ENCODE results near the gene HNF4A.

DNA sequence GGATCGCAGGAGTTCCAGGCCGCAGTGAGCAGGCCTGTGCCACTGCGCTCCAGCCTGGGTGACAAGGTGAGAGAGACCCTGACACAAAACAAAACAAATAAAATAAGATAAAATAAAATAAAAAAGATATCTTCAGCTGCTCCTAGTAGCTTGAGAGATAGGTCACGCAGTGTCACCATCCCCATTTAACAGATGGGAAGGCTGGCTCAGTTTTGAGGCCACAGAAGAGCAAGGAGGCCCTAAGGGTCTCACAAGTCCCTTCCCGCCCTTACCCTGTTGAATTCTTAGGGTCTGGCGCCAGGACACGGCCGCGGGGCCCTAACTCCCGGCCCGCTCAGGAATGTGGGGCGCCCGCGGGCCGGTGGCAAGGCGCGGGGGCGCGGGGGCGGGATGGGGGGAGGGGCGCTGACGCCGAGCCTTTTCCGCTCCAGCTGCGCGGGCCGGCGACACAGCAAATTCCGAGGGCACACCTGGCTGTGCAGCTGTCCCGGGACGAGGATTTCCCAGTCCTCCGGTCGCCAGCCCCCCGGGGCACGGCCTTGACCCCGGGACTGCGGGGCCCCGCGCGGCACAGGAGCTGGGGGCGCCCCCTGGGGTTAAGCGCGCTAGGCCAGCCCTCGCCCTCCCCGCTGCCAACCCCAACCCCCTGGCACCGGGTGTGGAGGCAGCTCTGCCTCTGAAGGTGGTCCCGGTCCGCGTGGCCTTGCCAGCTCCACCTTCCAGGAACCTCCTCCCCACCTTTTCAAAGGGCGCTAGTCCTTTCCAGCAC, 28.9 kb upstream of the HNF4A start:
- TF ChIP-seq CTCF (IDR thresholded peaks at IDR 0.05) (peak in 1 of 5 experiments; percentile 4), POLR2AphosphoS5 (IDR thresholded peaks at IDR 0.05) (no peak), POLR2A (IDR thresholded peaks at IDR 0.05) (no peak)
